SIG-M5 treated with dmso at 0.1 percent for 504 hours (cell line): Measurements from ENCODE around the gene MPP2.
"Not testable (repeated sequence)": the region's sequence is repeated elsewhere in the genome, so short reads cannot be mapped to it uniquely, and the experiment has no call there.

ENCODE experiments used
- DNase-seq: peaks from one replicate; lab custom pipeline; 2025; ENCODE audit not compliant: unreplicated experiment; lab: John Stamatoyannopoulos, UW

MPP2 gene

GRCh38 chr17:43905400-43905984 lies 1.8 kb downstream of the MPP2 start:
- DNase-seq, result no peak

- no peak for DNase-seq
Observed at GRCh38 chr17:43901861-43902589, 5.3 kb downstream of the MPP2 start.

GRCh38 chr17:43900858-43901754 lies 6.2 kb downstream of the MPP2 start:
- DNase-seq, result peak; percentile 16

- DNase-seq, result peak; percentile 83
Observed at GRCh38 chr17:43900183-43900857, 7.0 kb downstream of the MPP2 start.

- no peak for DNase-seq
Observed at GRCh38 chr17:43898446-43898845, 8.9 kb downstream of the MPP2 start.

- DNase-seq, result no peak
Observed at GRCh38 chr17:43897831-43898230, 9.5 kb downstream of the MPP2 start.

GRCh38 chr17:43894494-43894893 lies 12.8 kb downstream of the MPP2 start:
- not testable (repeated sequence) for DNase-seq

GRCh38 chr17:43892647-43892952 lies 14.7 kb downstream of the MPP2 start:
- DNase-seq, result no peak

GRCh38 chr17:43891851-43892646 lies 15.3 kb downstream of the MPP2 start:
- no peak for DNase-seq

GRCh38 chr17:43890240-43890639 lies 17.1 kb downstream of the MPP2 start:
- DNase-seq, result no peak

- no peak for DNase-seq
Observed at GRCh38 chr17:43888548-43888947, 18.8 kb downstream of the MPP2 start.

GRCh38 chr17:43882761-43883415 lies 24.4 kb downstream of the MPP2 start:
- no peak for DNase-seq

- DNase-seq, result no peak
Observed at GRCh38 chr17:43881758-43882505, 25.4 kb downstream of the MPP2 start.

GRCh38 chr17:43881181-43881580 lies 26.2 kb downstream of the MPP2 start:
- DNase-seq, result no peak

- peak; percentile 20 for DNase-seq
Observed at GRCh38 chr17:43880420-43880991, 26.8 kb downstream of the MPP2 start.

GRCh38 chr17:43879723-43880419 lies 27.5 kb downstream of the MPP2 start:
- DNase-seq, result no peak

- DNase-seq, result peak; percentile 58
Observed at GRCh38 chr17:43878260-43879175, 28.8 kb downstream of the MPP2 start.
